B cell (primary cell): ENCODE measurements around the gene GRPEL2. TPM values are rescaled to one million over a fixed set of nuclear protein-coding genes. Genes with fewer than 3 reads are reported as not detected.

Experiments
- ATAC-seq: fragments of 200-7000 bp; cut with Tn5 transposase; one replicate; pipeline ENCODE4 v1.10.0; 2021; ENCODE audit warnings: low read depth, mild to moderate bottlenecking, moderate number of reproducible peaks, moderate library complexity
- CTCF ChIA-PET: fragments of 350-600 bp; sonication (Branson Sonifier 250); formaldehyde crosslinking; loops from one replicate; lab custom pipeline; 2021; ENCODE audit warnings: antibody characterized with exemption, inconsistent platforms; lab: Charles Lee
- POLR2A ChIA-PET: fragments of 350-600 bp; sonication (Branson Sonifier 250); formaldehyde crosslinking; loops from one replicate; lab custom pipeline; 2021; ENCODE audit warnings: antibody characterized with exemption; lab: Charles Lee
- DNase-seq: peaks from one replicate; pipeline ENCODE4 v3.0.0; 2013
- H2AFZ ChIP-seq: 2 replicates; pipeline ENCODE4 v1.6.1; 2012; ENCODE audit warnings: mild to moderate bottlenecking, low read depth, low read length; ENCODE audit not compliant: insufficient read depth, poor library complexity, severe bottlenecking
- H3K27ac ChIP-seq, 2 donors: 1 replicate in 1 of 2; 2 replicates in 1 of 2; pipeline ENCODE4 v1.5.1; 2012 to 2013; ENCODE audit warnings: low read length in 2 of 2, mild to moderate bottlenecking in 2 of 2, moderate library complexity in 1 of 2
- H3K27me3 ChIP-seq, 4 experiments: fragments of 200-600 bp in 1 of 4; sonication (generic) in 1 of 4; replicated peaks in 1 of 4; 1 replicate in 2 of 4; 2 replicates in 2 of 4; pipeline versions ENCODE4 v1.6.1 to v1.7.0; 2013 to 2016; ENCODE audit warnings: low read length in 3 of 4, mild to moderate bottlenecking in 2 of 4, mixed read lengths in 1 of 4, moderate library complexity in 1 of 4; ENCODE audit not compliant: insufficient read depth in 4 of 4, control insufficient read depth in 3 of 4; ENCODE audit errors: control extremely low read depth in 1 of 4
- H3K36me3 ChIP-seq, 2 experiments: replicated peaks in 1 of 2; 1 replicate in 1 of 2; 2 replicates in 1 of 2; pipeline versions ENCODE4 v1.6.1 to v1.7.1; 2013; ENCODE audit warnings: low read length in 1 of 2; ENCODE audit not compliant: insufficient read depth in 2 of 2, control insufficient read depth in 1 of 2; ENCODE audit errors: control extremely low read depth in 1 of 2, extremely low read depth in 1 of 2
- H3K4me1 ChIP-seq, 2 donors: fragments of 200-600 bp in 1 of 2; sonication (generic) in 1 of 2; 1 replicate in 1 of 2; 2 replicates in 1 of 2; pipeline versions ENCODE4 v1.5.1 to v1.6.1; 2013 to 2017; ENCODE audit warnings: low read length in 2 of 2; ENCODE audit not compliant: control insufficient read depth in 2 of 2, insufficient read depth in 2 of 2
- H3K4me2 ChIP-seq: replicated peaks from 2 replicates; pipeline ENCODE3; 2012; ENCODE audit warnings: mild to moderate bottlenecking, low read depth, low read length; ENCODE audit not compliant: poor library complexity, severe bottlenecking
- H3K4me3 ChIP-seq, 5 experiments: fragments of 200-600 bp in 1 of 5; sonication (generic) in 1 of 5; 1 replicate in 3 of 5; 2 replicates in 2 of 5; pipeline versions ENCODE4 v1.5.1 to v1.7.0; 2011 to 2016; ENCODE audit warnings: low read length in 4 of 5, mild to moderate bottlenecking in 4 of 5, low read depth in 2 of 5, control low read depth in 1 of 5, moderate library complexity in 1 of 5; ENCODE audit not compliant: insufficient read depth in 1 of 5; ENCODE audit errors: control extremely low read depth in 1 of 5, extremely low read depth in 1 of 5
- H3K79me2 ChIP-seq: fragments of 200-600 bp; sonication (generic); one replicate; pipeline ENCODE4 v1.6.0; 2016; ENCODE audit warnings: low read length; ENCODE audit not compliant: control insufficient read depth, insufficient read depth
- H3K9ac ChIP-seq: fragments of 200-600 bp; sonication (generic); 2 replicates; pipeline ENCODE4 v1.6.1; 2017; ENCODE audit warnings: mild to moderate bottlenecking, low read length, moderate library complexity
- H3K9me3 ChIP-seq, 3 donors: one replicate each; pipeline versions ENCODE4 v1.6.1 to v1.7.1; 2013; ENCODE audit warnings: low read length in 2 of 3; ENCODE audit not compliant: control insufficient read depth in 2 of 3, insufficient read depth in 1 of 3; ENCODE audit errors: control extremely low read depth in 1 of 3
- H4K20me1 ChIP-seq: 2 replicates; pipeline ENCODE4 v1.6.0; 2012; ENCODE audit warnings: mild to moderate bottlenecking, low read length; ENCODE audit not compliant: insufficient read depth, control insufficient read depth, poor library complexity, severe bottlenecking
- H3K27ac Mint-ChIP-seq: one replicate; pipeline ENCODE4 v1.8.0; 2021; ENCODE audit warnings: mixed read lengths
- H3K27me3 Mint-ChIP-seq: one replicate; pipeline ENCODE4 v1.8.0; 2021; ENCODE audit warnings: mixed read lengths
- H3K4me1 Mint-ChIP-seq: one replicate; pipeline ENCODE4 v1.8.0; 2021; ENCODE audit warnings: mixed read lengths
- H3K4me3 Mint-ChIP-seq: one replicate; pipeline ENCODE4 v1.8.0; 2021; ENCODE audit warnings: mixed read lengths
- H3K9me3 Mint-ChIP-seq: one replicate; pipeline ENCODE4 v1.8.0; 2022; ENCODE audit warnings: mixed read lengths; ENCODE audit not compliant: insufficient read depth
- CTCF ChIP-seq: fragments of 200-600 bp; IDR thresholded peaks from one replicate; pipeline ENCODE4 v1.8.0; 2022; ENCODE audit warnings: antibody characterized with exemption, mild to moderate bottlenecking
- EZH2 ChIP-seq: IDR thresholded peaks from 2 replicates; pipeline ENCODE4 v1.6.1; 2012; ENCODE audit warnings: borderline replicate concordance, low read depth, mild to moderate bottlenecking, moderate library complexity, low read length; ENCODE audit not compliant: insufficient read depth, poor library complexity, severe bottlenecking
- whole genome bisulfite sequencing: methylation state at CpG from one replicate; pipeline ENCODE4 v1.1.5; 2013; ENCODE audit warnings: missing lambda C conversion rate; ENCODE audit not compliant: insufficient coverage; 5-methylcytosine and 5-hydroxymethylcytosine counted together
- intact Hi-C: fragments of 100-400 bp; cut with micrococcal nuclease; formaldehyde crosslinking; loops from one replicate; pipeline ENCODE4 v1.10.0; 2022
- polyA plus RNA-seq: library from polyadenylated mRNA; depleted of rRNA; stranded (reverse); fragments of >200 nt; gene quantifications from 2 replicates; pipeline ENCODE4 v1.2.3, GENCODE V29; 2012
- total RNA-seq, 2 donors: library from RNA; stranded (reverse); fragments of 120-200 nt in 1 of 2; gene quantifications; 1 replicate in 1 of 2; 2 replicates in 1 of 2; pipeline versions ENCODE4 v1.2.3 to v1.2.4, GENCODE V29; 2013 to 2022

The GRPEL2 gene
- total and polyA plus RNA-seq, 2 donors (not counting 1 experiment from before 2014, with no cell fraction given): 1.1 to 12.1 TPM

GRCh38 chr5:149298842-149299404, 46.4 kb upstream of the GRPEL2 start:
- no peak for TF ChIP-seq EZH2
- no peak for TF ChIP-seq CTCF
- no peaks in the 10 kb centered on the region for H3K9me3 Mint-ChIP-seq
- no peak overlapping the region for H3K4me3 ChIP-seq
- H3K4me1 Mint-ChIP-seq: peaks cover 10% of the 10 kb centered on the region
- no peak for ATAC-seq
- intact Hi-C loops: no loop called here
- no peak overlapping the region for H3K4me2 ChIP-seq
- peaks cover 28% of the 10 kb centered on the region for H3K27me3 Mint-ChIP-seq
- WGBS: 14% methylated on average over 9 of the region's 11 CpGs
- H4K20me1 ChIP-seq: no peaks in the 10 kb centered on the region
- no peaks in the 10 kb centered on the region for H3K36me3 ChIP-seq
- CTCF ChIA-PET: no interaction called here
- H3K4me1 ChIP-seq: peaks cover 9 to 10% of the 10 kb centered on the region in 2 donors
- POLR2A ChIA-PET: no interaction called here
- H3K27ac ChIP-seq: no peak overlapping the region
- no peak overlapping the region for H3K4me3 Mint-ChIP-seq
- H2AFZ ChIP-seq: no peak overlapping the region
- no peaks in the 10 kb centered on the region for H3K79me2 ChIP-seq
- no peaks in the 10 kb centered on the region for H3K9me3 ChIP-seq
- no peak for DNase-seq
- no peak overlapping the region for H3K27ac Mint-ChIP-seq
- H3K9ac ChIP-seq: no peak overlapping the region
- H3K27me3 ChIP-seq: peaks cover 0 to 25% (median 1%) of the 10 kb centered on the region in 4 experiments

GRCh38 chr5:149299451-149300054, 45.7 kb upstream of the GRPEL2 start:
- Mint-ChIP-seq H3K27me3 (peaks cover 28% of the 10 kb centered on the region), H3K27ac (no peak overlapping the region), H3K4me1 (peaks cover 10% of the 10 kb centered on the region), H3K4me3 (no peak overlapping the region), H3K9me3 (no peaks in the 10 kb centered on the region)
- no peak for DNase-seq
- no peak overlapping the region for H3K4me2 ChIP-seq
- no peaks in the 10 kb centered on the region for H3K36me3 ChIP-seq
- no peaks in the 10 kb centered on the region for H3K79me2 ChIP-seq
- H3K9ac ChIP-seq: no peak overlapping the region
- 19% methylated on average over 11 of the region's 14 CpGs for WGBS
- H3K27ac ChIP-seq: no peak overlapping the region
- peaks cover 0 to 25% (median 1%) of the 10 kb centered on the region in 4 experiments for H3K27me3 ChIP-seq
- ATAC-seq: no peak
- CTCF ChIA-PET: no interaction called here
- intact Hi-C loops: no loop called here
- TF ChIP-seq CTCF (no peak), EZH2 (no peak)
- H3K4me3 ChIP-seq: no peak overlapping the region
- POLR2A ChIA-PET: no interaction called here
- H2AFZ ChIP-seq: no peak overlapping the region
- peaks cover 9 to 10% of the 10 kb centered on the region in 2 donors for H3K4me1 ChIP-seq
- H4K20me1 ChIP-seq: no peaks in the 10 kb centered on the region
- no peaks in the 10 kb centered on the region for H3K9me3 ChIP-seq
